CD8-positive, alpha-beta memory T cell (primary cell): Measurements from ENCODE around the gene PERM1. TPM values are rescaled to one million over a fixed set of nuclear protein-coding genes. Genes with fewer than 3 reads are reported as not detected.

Source experiments
- CTCF ChIA-PET: fragments of 350-600 bp; sonication (Branson Sonifier 250); formaldehyde crosslinking; loops from one replicate; lab custom pipeline; 2021; ENCODE audit warnings: antibody characterized with exemption; lab: Charles Lee
- POLR2A ChIA-PET: fragments of 350-600 bp; sonication (Branson Sonifier 250); formaldehyde crosslinking; loops from one replicate; lab custom pipeline; 2021; ENCODE audit warnings: antibody characterized with exemption; lab: Charles Lee
- DNase-seq, 5 donors: peaks; one replicate each; pipeline versions ENCODE4 v3.0.0 to v3.0.0-alpha.2; 2020 to 2022; ENCODE audit warnings: mixed read lengths in 1 of 5
- H3K27ac ChIP-seq: one replicate; pipeline ENCODE4 v1.7.0; 2013; ENCODE audit warnings: low read depth, mild to moderate bottlenecking, low read length, moderate library complexity
- H3K27me3 ChIP-seq: 2 replicates; pipeline ENCODE4 v1.7.0; 2013; ENCODE audit warnings: low read length, mild to moderate bottlenecking; ENCODE audit not compliant: insufficient read depth, poor library complexity, severe bottlenecking
- H3K36me3 ChIP-seq: 2 replicates; pipeline ENCODE4 v1.7.0; 2013; ENCODE audit warnings: mild to moderate bottlenecking, low read length, moderate library complexity; ENCODE audit not compliant: insufficient read depth
- H3K4me1 ChIP-seq: 2 replicates; pipeline ENCODE4 v1.7.0; 2013; ENCODE audit warnings: mild to moderate bottlenecking, low read length, moderate library complexity; ENCODE audit not compliant: insufficient read depth
- H3K4me3 ChIP-seq: 2 replicates; pipeline ENCODE4 v1.7.0; 2013; ENCODE audit warnings: mild to moderate bottlenecking, low read length
- H3K9me3 ChIP-seq: 2 replicates; pipeline ENCODE4 v1.7.0; 2013; ENCODE audit warnings: mild to moderate bottlenecking, low read length
- H3K27ac Mint-ChIP-seq, 8 donors: one replicate each; pipeline ENCODE4 v1.8.0; 2020 to 2021; ENCODE audit warnings: mixed read lengths in 8 of 8, mild to moderate bottlenecking in 6 of 8, inconsistent platforms in 3 of 8, moderate library complexity in 3 of 8
- H3K27me3 Mint-ChIP-seq, 2 donors: one replicate each; pipeline ENCODE4 v1.8.0; 2020 to 2021; ENCODE audit warnings: mixed read lengths in 2 of 2, mild to moderate bottlenecking in 1 of 2, moderate library complexity in 1 of 2
- H3K36me3 Mint-ChIP-seq, 3 donors: one replicate each; pipeline ENCODE4 v1.8.0; 2020 to 2021; ENCODE audit warnings: mixed read lengths in 3 of 3, inconsistent platforms in 1 of 3, mild to moderate bottlenecking in 1 of 3
- H3K4me1 Mint-ChIP-seq, 3 donors: one replicate each; pipeline ENCODE4 v1.8.0; 2020 to 2021; ENCODE audit warnings: mixed read lengths in 3 of 3, inconsistent platforms in 1 of 3, mild to moderate bottlenecking in 1 of 3
- H3K4me3 Mint-ChIP-seq, 7 donors: one replicate each; pipeline ENCODE4 v1.8.0; 2020 to 2021; ENCODE audit warnings: mixed read lengths in 7 of 7, mild to moderate bottlenecking in 6 of 7, moderate library complexity in 4 of 7, inconsistent platforms in 2 of 7
- H3K9me3 Mint-ChIP-seq, 5 donors: one replicate each; pipeline ENCODE4 v1.8.0; 2020 to 2022; ENCODE audit warnings: mixed read lengths in 5 of 5, mild to moderate bottlenecking in 3 of 5, moderate library complexity in 2 of 5, inconsistent platforms in 1 of 5
- polyA plus RNA-seq: library from polyadenylated mRNA; unstranded; fragments of 300-500 nt; fragmentation: Illumina TruSeq; gene quantifications from one replicate; pipeline ENCODE4 v1.2.3, GENCODE V29; 2021
- total RNA-seq, 2 experiments: library from RNA; stranded (reverse); gene quantifications; one replicate each; pipeline ENCODE4 v1.2.3, GENCODE V29; 2021

Gene PERM1
- total and polyA plus RNA-seq, 3 experiments from 2014 or later: not detected

GRCh38 chr1:1023700-1024099 lies 41.8 kb upstream of the PERM1 start:
- Histone ChIP-seq H3K36me3 (no peaks in the 10 kb centered on the region), H3K27me3 (no peaks in the 10 kb centered on the region), H3K4me1 (peaks cover 13% of the 10 kb centered on the region), H3K27ac (no peak overlapping the region), H3K9me3 (no peaks in the 10 kb centered on the region), H3K4me3 (no peak overlapping the region)
- no peaks in the 10 kb centered on the region for H3K36me3 Mint-ChIP-seq
- H3K4me3 Mint-ChIP-seq: peak overlapping the region in 1 of 7 donors; percentile 50
- no peak overlapping the region for H3K27ac Mint-ChIP-seq
- H3K27me3 Mint-ChIP-seq: peaks cover 0 to 3% of the 10 kb centered on the region in 2 donors
- ChIA-PET CTCF (no interaction called here), POLR2A (interaction anchor here (0.6 kb wide), 1 partner anchor 16 kb away, joined by 10 read pairs; no protein-coding TSS in a partner anchor)
- H3K4me1 Mint-ChIP-seq: peaks cover 0 to 14% (median 5%) of the 10 kb centered on the region in 3 donors
- H3K9me3 Mint-ChIP-seq: no peaks in the 10 kb centered on the region
- no peak for DNase-seq

DNA sequence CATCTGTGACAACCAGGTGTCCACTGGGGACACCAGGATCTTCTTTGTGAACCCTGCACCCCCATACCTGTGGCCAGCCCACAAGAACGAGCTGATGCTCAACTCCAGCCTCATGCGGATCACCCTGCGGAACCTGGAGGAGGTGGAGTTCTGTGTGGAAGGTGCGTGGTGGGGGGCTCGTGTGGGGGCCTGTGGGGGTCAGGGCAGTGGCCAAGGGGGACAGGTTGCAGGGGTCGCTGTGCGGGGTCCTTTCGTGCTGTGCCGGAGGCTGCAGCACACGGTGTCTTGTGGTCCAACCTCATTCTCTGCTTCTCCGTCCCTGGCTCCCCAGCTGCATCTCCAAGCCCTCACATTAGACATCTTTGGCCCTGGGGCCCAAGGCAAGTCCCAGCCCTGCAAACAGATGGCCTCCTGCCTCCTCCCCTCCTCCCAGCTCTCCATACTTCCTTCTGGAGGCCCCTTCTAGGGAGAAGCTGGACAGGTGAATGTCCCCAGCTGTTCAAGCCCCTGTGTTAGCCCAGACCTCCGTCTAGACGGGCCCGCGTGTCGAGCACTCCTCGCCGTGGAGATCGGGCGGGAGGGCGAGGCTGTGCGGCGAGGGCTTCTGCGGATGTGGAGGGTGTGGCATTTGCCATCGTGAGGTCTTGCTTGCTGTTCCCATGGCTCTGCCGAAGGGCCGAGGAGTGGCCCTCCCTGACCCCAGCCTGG lies 40.6 kb upstream of the PERM1 start:
- Mint-ChIP-seq H3K9me3 (no peaks in the 10 kb centered on the region), H3K4me1 (peaks cover 2 to 15% (median 6%) of the 10 kb centered on the region in 3 donors), H3K4me3 (peak overlapping the region in 6 of 7 donors; percentile 15 to 86 (median 28)), H3K27me3 (peaks cover 0 to 3% of the 10 kb centered on the region in 2 donors), H3K27ac (no peak overlapping the region), H3K36me3 (no peaks in the 10 kb centered on the region)
- ChIA-PET CTCF (interaction anchor here (1.2 kb wide), 1 partner anchor 9 kb away, joined by 5 read pairs; the partner anchor contains the start of gene ISG15), POLR2A (no interaction called here)
- H3K4me3 ChIP-seq: no peak overlapping the region
- DNase-seq: no peak
- H3K27ac ChIP-seq: no peak overlapping the region
- H3K36me3 ChIP-seq: no peaks in the 10 kb centered on the region
- no peaks in the 10 kb centered on the region for H3K27me3 ChIP-seq
- no peaks in the 10 kb centered on the region for H3K9me3 ChIP-seq
- peaks cover 13% of the 10 kb centered on the region for H3K4me1 ChIP-seq

GRCh38 chr1:1021920-1022259 lies 40.0 kb upstream of the PERM1 start:
- no peak overlapping the region for H3K4me3 ChIP-seq
- H3K4me3 Mint-ChIP-seq: peak overlapping the region in 2 of 7 donors; percentile 20 to 34
- no peak for DNase-seq
- H3K9me3 Mint-ChIP-seq: no peaks in the 10 kb centered on the region
- H3K4me1 Mint-ChIP-seq: peaks cover 6 to 20% (median 10%) of the 10 kb centered on the region in 3 donors
- H3K27me3 Mint-ChIP-seq: peaks cover 0 to 3% of the 10 kb centered on the region in 2 donors
- H3K27ac Mint-ChIP-seq: no peak overlapping the region
- POLR2A ChIA-PET: no interaction called here
- no peaks in the 10 kb centered on the region for H3K36me3 ChIP-seq
- no peak overlapping the region for H3K27ac ChIP-seq
- no peaks in the 10 kb centered on the region for H3K9me3 ChIP-seq
- peaks cover 13% of the 10 kb centered on the region for H3K4me1 ChIP-seq
- H3K27me3 ChIP-seq: no peaks in the 10 kb centered on the region
- CTCF ChIA-PET: interaction anchor here (1.2 kb wide), 1 partner anchor 8 kb away, joined by 5 read pairs; the partner anchor contains the start of gene ISG15
- no peaks in the 10 kb centered on the region for H3K36me3 Mint-ChIP-seq

- peaks cover 0 to 3% of the 10 kb centered on the region in 2 donors for H3K27me3 Mint-ChIP-seq
- peaks cover 13% of the 10 kb centered on the region for H3K4me1 ChIP-seq
- H3K4me1 Mint-ChIP-seq: peaks cover 6 to 20% (median 10%) of the 10 kb centered on the region in 3 donors
- no peaks in the 10 kb centered on the region for H3K9me3 Mint-ChIP-seq
- H3K27me3 ChIP-seq: no peaks in the 10 kb centered on the region
- H3K9me3 ChIP-seq: no peaks in the 10 kb centered on the region
- H3K4me3 Mint-ChIP-seq: peak overlapping the region in 5 of 7 donors; percentile 24 to 72 (median 46)
- no peak for DNase-seq
- no peak overlapping the region for H3K27ac ChIP-seq
- peak overlapping the region in 1 of 8 donors; percentile 14 for H3K27ac Mint-ChIP-seq
- ChIA-PET POLR2A (no interaction called here), CTCF (interaction anchor here (1.2 kb wide), 1 partner anchor 8 kb away, joined by 5 read pairs; the partner anchor contains the start of gene ISG15)
- H3K36me3 Mint-ChIP-seq: no peaks in the 10 kb centered on the region
- H3K4me3 ChIP-seq: no peak overlapping the region
- H3K36me3 ChIP-seq: no peaks in the 10 kb centered on the region
These were observed 39.4 kb upstream of the PERM1 start for GRCh38 chr1:1021010-1021919.

DNA sequence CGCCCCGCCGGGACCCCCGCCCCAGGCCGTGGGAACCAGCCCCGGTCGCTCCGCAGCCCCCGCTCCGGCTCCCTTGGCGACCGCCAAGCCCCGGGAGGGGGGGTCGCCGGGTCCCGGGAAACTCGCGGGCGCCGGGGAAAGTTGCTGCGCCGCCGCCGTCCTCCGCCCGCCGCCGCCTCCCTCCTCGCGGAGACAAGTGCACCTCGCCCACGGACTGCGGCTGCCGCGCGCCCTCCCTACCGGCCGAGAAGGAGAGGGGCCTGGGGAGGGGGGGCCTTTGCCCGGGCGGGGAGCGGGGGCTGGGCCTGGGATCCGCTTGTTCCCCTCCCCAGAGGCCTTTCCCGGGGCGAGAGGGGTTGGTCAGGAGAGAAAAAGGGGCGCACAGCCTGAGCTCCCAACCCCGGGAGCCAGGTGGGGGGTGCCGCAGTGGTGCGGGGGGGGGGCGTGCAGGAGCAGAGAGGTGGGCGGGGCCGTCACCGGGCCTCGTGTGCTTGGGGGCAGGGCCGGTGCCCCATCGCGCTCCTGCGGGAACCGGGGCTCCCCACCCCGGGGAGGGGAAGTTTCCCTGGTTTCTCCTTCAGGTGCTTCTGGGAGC lies 38.6 kb upstream of the PERM1 start:
- no peak overlapping the region for H3K4me3 ChIP-seq

GRCh38 chr1:1020000-1020404 lies 38.1 kb upstream of the PERM1 start, which contains the start of gene AGRN:
AGRN (plus strand) TSS chr1:1020120; CDS start chr1:1020173, 53 bp downstream.
- peak within 1 kb of the TSS in 1 of 8 donors; percentile 73 for H3K27ac Mint-ChIP-seq

More for the DNA sequence above, 38.6 kb upstream of the PERM1 start:
- POLR2A ChIA-PET: no interaction called here
- peak in 1 of 5 donors; percentile 38 for DNase-seq
- Mint-ChIP-seq H3K9me3 (no peaks in the 10 kb centered on the region), H3K36me3 (no peaks in the 10 kb centered on the region), H3K27me3 (peaks cover 0 to 3% of the 10 kb centered on the region in 2 donors), H3K4me1 (peaks cover 6 to 20% (median 10%) of the 10 kb centered on the region in 3 donors), H3K4me3 (peak overlapping the region in 1 of 7 donors; percentile 52), H3K27ac (no peak overlapping the region)
- CTCF ChIA-PET: no interaction called here
- H3K36me3 ChIP-seq: no peaks in the 10 kb centered on the region
- H3K9me3 ChIP-seq: no peaks in the 10 kb centered on the region
- H3K27me3 ChIP-seq: no peaks in the 10 kb centered on the region
- peak overlapping the region; percentile 24 for H3K27ac ChIP-seq
- H3K4me1 ChIP-seq: peaks cover 13% of the 10 kb centered on the region

DNA sequence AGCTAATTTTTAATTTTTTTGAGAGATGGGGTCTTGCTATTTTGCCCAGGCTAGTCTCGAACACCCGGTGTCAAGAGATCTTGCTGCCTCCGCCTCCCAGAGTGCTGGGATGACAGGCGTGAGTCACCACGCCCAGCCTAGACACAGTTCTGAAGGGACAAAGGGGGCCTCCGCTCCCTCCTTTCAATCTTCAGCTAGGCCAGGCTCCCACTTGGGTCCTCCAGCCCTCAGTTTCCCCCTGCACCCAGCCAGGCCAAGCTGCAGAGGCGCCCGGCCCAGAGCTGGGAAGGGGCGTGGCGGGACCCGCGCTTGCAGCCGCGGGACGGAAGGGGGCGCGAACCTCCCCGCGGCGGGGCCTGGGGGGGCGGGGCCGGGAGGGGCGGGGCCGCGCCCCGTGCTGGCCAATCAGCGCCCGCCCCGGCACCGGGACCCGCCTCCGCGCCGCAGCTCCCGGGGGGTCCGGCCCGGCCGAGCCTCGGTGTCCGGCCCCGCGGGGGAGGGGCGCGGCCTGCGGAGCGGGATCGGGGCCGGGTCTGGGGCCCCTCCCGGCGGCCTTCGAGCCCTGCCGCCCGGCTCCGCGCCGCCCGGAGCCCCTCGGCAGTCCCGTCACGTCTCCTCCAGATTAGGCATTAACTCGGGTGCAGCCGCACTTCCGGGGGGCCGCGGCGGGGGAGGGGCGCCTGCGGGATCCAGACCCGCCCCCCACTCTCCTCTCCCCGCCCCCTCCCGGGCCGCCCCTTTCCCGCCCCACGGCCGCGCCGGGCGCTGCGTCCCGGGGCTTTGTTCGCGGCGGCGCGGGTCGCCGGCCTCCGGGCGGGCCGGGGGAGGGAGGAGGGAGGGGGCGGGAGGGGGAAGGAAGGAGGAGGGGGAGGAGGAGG lies 37.5 kb upstream of the PERM1 start:
- H3K4me3 ChIP-seq: no peak overlapping the region

More at GRCh38 chr1:1020000-1020404, 38.1 kb upstream of the PERM1 start, which contains the start of gene AGRN:
- H3K4me3 Mint-ChIP-seq: peak within 1 kb of the TSS; percentile 30 to 84 (median 62)
- no peaks in the 10 kb centered on the region for H3K27me3 ChIP-seq
- POLR2A ChIA-PET: no interaction called here
- CTCF ChIA-PET: interaction anchor here (0.8 to 1.4 kb wide), 2 partner anchors 16 to 97 kb away, joined by 4 read pairs; no protein-coding TSS in a partner anchor
- H3K4me1 ChIP-seq: peaks cover 14% of the 10 kb centered on the region
- peaks cover 6 to 20% (median 10%) of the 10 kb centered on the region in 3 donors for H3K4me1 Mint-ChIP-seq
- H3K36me3 ChIP-seq: no peaks in the 10 kb centered on the region
- no peaks in the 10 kb centered on the region for H3K36me3 Mint-ChIP-seq
- peaks cover 0 to 3% of the 10 kb centered on the region in 2 donors for H3K27me3 Mint-ChIP-seq
- H3K27ac ChIP-seq: peak within 1 kb of the TSS; percentile 24
- DNase-seq: peak in 2 of 5 donors; percentile 29 to 48
- no peaks in the 10 kb centered on the region for H3K9me3 ChIP-seq
- H3K9me3 Mint-ChIP-seq: no peaks in the 10 kb centered on the region
- H3K4me3 ChIP-seq: no peak within 1 kb of the TSS

More for the DNA sequence above, 37.5 kb upstream of the PERM1 start:
- no peaks in the 10 kb centered on the region for H3K36me3 ChIP-seq
- Mint-ChIP-seq H3K4me3 (peak overlapping the region in 6 of 7 donors; percentile 49 to 84 (median 64)), H3K27ac (peak overlapping the region in 1 of 8 donors; percentile 73), H3K9me3 (no peaks in the 10 kb centered on the region), H3K27me3 (peaks cover 0 to 3% of the 10 kb centered on the region in 2 donors), H3K36me3 (no peaks in the 10 kb centered on the region), H3K4me1 (peaks cover 9 to 25% (median 13%) of the 10 kb centered on the region in 3 donors)
- no peak overlapping the region for H3K27ac ChIP-seq
- ChIA-PET CTCF (interaction anchor here (0.6 to 3.6 kb wide), 9 partner anchors 15 to 356 kb away, joined by 3 to 18 read pairs (median 4); partner anchors contain the start of genes AURKAIP1, PERM1 and PLEKHN1), POLR2A (no interaction called here)
- peaks cover 20% of the 10 kb centered on the region for H3K4me1 ChIP-seq
- DNase-seq: peak; percentile 73 to 82 (median 74)
- no peaks in the 10 kb centered on the region for H3K9me3 ChIP-seq
- no peaks in the 10 kb centered on the region for H3K27me3 ChIP-seq
